GM23338 (cell line): ENCODE measurements around the gene CD8A. TPM values are rescaled to one million over a fixed set of nuclear protein-coding genes. Genes with fewer than 3 reads are reported as not detected.

Experiments
- ATAC-seq: fragments of 200-7000 bp; cut with Tn5 transposase; 3 replicates; pipeline ENCODE4 v1.9.1; 2020
- DNase-seq: peaks from one replicate; pipeline ENCODE4 v3.0.0-alpha.2; 2015; ENCODE audit warnings: low spot score
- H2AFZ ChIP-seq: fragments of 200-600 bp; sonication (generic); 2 replicates; pipeline ENCODE4 v1.8.0; 2016; ENCODE audit warnings: antibody characterized with exemption, mild to moderate bottlenecking, moderate library complexity
- H3F3A ChIP-seq: fragments of 200-600 bp; sonication (generic); replicated peaks from 2 replicates; pipeline ENCODE4 v1.8.0; 2017; ENCODE audit warnings: antibody characterized with exemption, mixed run types, low read depth
- H3K27ac ChIP-seq: fragments of 200-600 bp; sonication (generic); 2 replicates; pipeline ENCODE4 v1.6.1; 2016; ENCODE audit warnings: low read depth
- H3K27me3 ChIP-seq: fragments of 200-600 bp; sonication (generic); 2 replicates; pipeline ENCODE4 v1.8.0; 2016; ENCODE audit warnings: mild to moderate bottlenecking, mixed run types, moderate library complexity; ENCODE audit not compliant: insufficient read depth
- H3K36me3 ChIP-seq: fragments of 200-600 bp; sonication (generic); 2 replicates; pipeline ENCODE4 v1.8.0; 2016; ENCODE audit warnings: mild to moderate bottlenecking; ENCODE audit not compliant: insufficient read depth
- H3K4me1 ChIP-seq: fragments of 200-600 bp; sonication (generic); 2 replicates; pipeline ENCODE4 v1.8.0; 2016; ENCODE audit warnings: mild to moderate bottlenecking, moderate library complexity; ENCODE audit not compliant: insufficient read depth
- H3K4me2 ChIP-seq: fragments of 200-600 bp; sonication (generic); 2 replicates; pipeline ENCODE4 v1.7.1; 2017; ENCODE audit warnings: mixed run types
- H3K4me3 ChIP-seq: fragments of 200-600 bp; sonication (generic); 2 replicates; pipeline ENCODE4 v1.6.1; 2016; ENCODE audit warnings: mixed run types
- H3K79me2 ChIP-seq: fragments of 200-600 bp; sonication (generic); replicated peaks from 2 replicates; pipeline ENCODE4 v1.8.0; 2017; ENCODE audit warnings: mild to moderate bottlenecking; ENCODE audit not compliant: insufficient read depth
- H3K9me2 ChIP-seq: fragments of 200-600 bp; sonication (generic); 2 replicates; pipeline ENCODE4 v1.8.0; 2017; ENCODE audit not compliant: insufficient read depth
- H4K20me1 ChIP-seq: fragments of 200-600 bp; sonication (generic); replicated peaks from 2 replicates; pipeline ENCODE4 v1.8.0; 2017; ENCODE audit warnings: mild to moderate bottlenecking; ENCODE audit not compliant: insufficient read depth
- H3K27ac Mint-ChIP-seq: 2 replicates; pipeline ENCODE4 v1.8.0; 2020; ENCODE audit warnings: inconsistent platforms, mild to moderate bottlenecking, moderate library complexity, mixed read lengths
- H3K27me3 Mint-ChIP-seq: 3 replicates; pipeline ENCODE4 v1.8.0; 2022; ENCODE audit warnings: low read depth, mild to moderate bottlenecking, moderate library complexity, mixed read lengths, inconsistent platforms; ENCODE audit not compliant: insufficient read depth, poor library complexity
- H3K36me3 Mint-ChIP-seq: 3 replicates; pipeline ENCODE4 v1.8.0; 2021; ENCODE audit warnings: low read depth, mild to moderate bottlenecking, inconsistent platforms, moderate library complexity, mixed read lengths
- H3K4me1 Mint-ChIP-seq: 3 replicates; pipeline ENCODE4 v1.8.0; 2020; ENCODE audit warnings: mild to moderate bottlenecking, inconsistent platforms, mixed read lengths
- H3K4me3 Mint-ChIP-seq: 3 replicates; pipeline ENCODE4 v1.8.0; 2021; ENCODE audit warnings: moderate library complexity, mild to moderate bottlenecking, inconsistent platforms, mixed read lengths
- H3K9me3 Mint-ChIP-seq: 3 replicates; pipeline ENCODE4 v1.8.0; 2020; ENCODE audit warnings: moderate library complexity, mild to moderate bottlenecking, inconsistent platforms, mixed read lengths
- CREB1 ChIP-seq: fragments of 250-450 bp; sonication (Bioruptor Pico); IDR thresholded peaks from 2 replicates; pipeline ENCODE4 v1.5.0; 2020; ENCODE audit warnings: low read depth, mild to moderate bottlenecking, moderate library complexity
- CTCF ChIP-seq, 2 experiments: fragments of 200-600 bp in 1 of 2; sonication (generic) in 1 of 2; conservative IDR thresholded peaks; 2 replicates each; pipeline versions ENCODE4 v1.5.1 to v1.6.1; 2016 to 2017; ENCODE audit warnings: antibody characterized with exemption in 2 of 2, low read depth in 2 of 2, mild to moderate bottlenecking in 2 of 2, moderate library complexity in 1 of 2
- ETS1 ChIP-seq: IDR thresholded peaks from 2 replicates; pipeline ENCODE4 v1.6.1; 2016; ENCODE audit warnings: antibody characterized with exemption
- EZH2 ChIP-seq: fragments of 200-600 bp; sonication (generic); IDR thresholded peaks from one replicate; pipeline ENCODE4 v1.8.0; 2017; ENCODE audit warnings: antibody characterized with exemption, mild to moderate bottlenecking, low read depth; ENCODE audit not compliant: unreplicated experiment
- EZH2phosphoT487 ChIP-seq: fragments of 200-600 bp; sonication (generic); IDR thresholded peaks from one replicate; pipeline ENCODE4 v1.8.1; 2018; ENCODE audit warnings: antibody characterized with exemption; ENCODE audit not compliant: unreplicated experiment
- JUNB ChIP-seq: IDR thresholded peaks from one replicate; pipeline ENCODE4 v1.6.1; 2016; ENCODE audit warnings: antibody characterized with exemption; ENCODE audit not compliant: unreplicated experiment
- NANOG ChIP-seq: IDR thresholded peaks from 2 replicates; pipeline ENCODE4 v1.6.1; 2016; ENCODE audit warnings: antibody characterized with exemption, borderline replicate concordance
- POLR2AphosphoS5 ChIP-seq: IDR thresholded peaks from 2 replicates; pipeline ENCODE4 v1.6.1; 2016; ENCODE audit warnings: antibody characterized with exemption, low read depth
- ZNF114 ChIP-seq: fragments of 250-450 bp; sonication (Bioruptor Pico); IDR thresholded peaks from 2 replicates; pipeline ENCODE4 v1.5.0; 2020; ENCODE audit warnings: mild to moderate bottlenecking, moderate library complexity
- ZNF331 ChIP-seq: fragments of 250-450 bp; sonication (Bioruptor Pico); IDR thresholded peaks from 2 replicates; pipeline ENCODE4 v1.5.0; 2020; ENCODE audit warnings: low read depth, mild to moderate bottlenecking, moderate library complexity
- polyA plus RNA-seq: library from polyadenylated mRNA; unstranded; fragments of >200 nt; fragmentation: Nextera tagmentation; extraction: Ambion mirVana; gene quantifications from 2 replicates; pipeline ENCODE4 v1.2.1, GENCODE V29; 2016
- total RNA-seq: library from RNA; depleted of rRNA; stranded (reverse); fragments of >200 nt; shearing (Covaris generic); gene quantifications from 2 replicates; pipeline ENCODE4 v1.2.3, GENCODE V29; 2014

The CD8A gene
- total and polyA plus RNA-seq, 2 experiments from 2014 or later: 0.19 to 0.24 TPM

- no peaks in the 10 kb centered on the region for H4K20me1 ChIP-seq
- H3F3A ChIP-seq: no peaks in the 10 kb centered on the region
- Mint-ChIP-seq H3K4me3 (no peak overlapping the region), H3K27ac (no peak overlapping the region), H3K9me3 (no peaks in the 10 kb centered on the region), H3K4me1 (no peaks in the 10 kb centered on the region; the same call in 2 of the 3 replicates), H3K36me3 (no peaks in the 10 kb centered on the region), H3K27me3 (peaks cover 8% of the 10 kb centered on the region)
- ATAC-seq: no peak
- H3K9me2 ChIP-seq: no peaks in the 10 kb centered on the region
- no peak overlapping the region for H2AFZ ChIP-seq
- TF ChIP-seq JUNB (no peak), ZNF114 (CRISPR knock-in tag) (no peak), EZH2phosphoT487 (no peak), ETS1 (no peak), CREB1 (CRISPR knock-in tag) (no peak), CTCF (conservative IDR thresholded peaks at IDR 0.05; ENCODE audit: low read depth in 2 of 2) (no peak), NANOG (no peak)
- no peaks in the 10 kb centered on the region for H3K4me1 ChIP-seq
- DNase-seq: no peak
- no peaks in the 10 kb centered on the region for H3K36me3 ChIP-seq
- H3K27ac ChIP-seq: no peak overlapping the region
- no peaks in the 10 kb centered on the region for H3K79me2 ChIP-seq
- H3K4me2 ChIP-seq: no peak overlapping the region
- no peak overlapping the region for H3K4me3 ChIP-seq
- H3K27me3 ChIP-seq: peaks cover 11% of the 10 kb centered on the region
Observed at GRCh38 chr2:86782748-86783147, 8.0 kb downstream of the CD8A start.

- Histone ChIP-seq H4K20me1 (no peaks in the 10 kb centered on the region), H2AFZ (no peak overlapping the region), H3F3A (no peaks in the 10 kb centered on the region), H3K27ac (no peak overlapping the region), H3K9me2 (no peaks in the 10 kb centered on the region), H3K27me3 (0 out of 2 replicates have a peak, but pooled peaks cover 1% of the 10 kb centered on the region), H3K4me3 (no peak overlapping the region), H3K4me1 (no peaks in the 10 kb centered on the region), H3K4me2 (no peak overlapping the region), H3K79me2 (no peaks in the 10 kb centered on the region), H3K36me3 (no peaks in the 10 kb centered on the region)
- no peaks in the 10 kb centered on the region for H3K36me3 Mint-ChIP-seq
- no peak overlapping the region for H3K4me3 Mint-ChIP-seq
- no peak overlapping the region for H3K27ac Mint-ChIP-seq
- no peak for DNase-seq
- no peaks in the 10 kb centered on the region for H3K4me1 Mint-ChIP-seq
- no peaks in the 10 kb centered on the region for H3K27me3 Mint-ChIP-seq
- TF ChIP-seq ETS1 (no peak), EZH2 (no peak), POLR2AphosphoS5 (no peak), NANOG (no peak), EZH2phosphoT487 (no peak), ZNF331 (no peak), ZNF114 (CRISPR knock-in tag) (no peak), JUNB (no peak)
- no peak for ATAC-seq
- H3K9me3 Mint-ChIP-seq: no peaks in the 10 kb centered on the region
Observed at GRCh38 chr2:86781363-86781762, 9.3 kb downstream of the CD8A start.
